Measurements from ENCODE around the gene ALPL. TPM values are rescaled to one million over a fixed set of nuclear protein-coding genes. Genes with fewer than 3 reads are reported as not detected.

ALPL gene
- total and polyA plus RNA-seq, 4 donors, result 3.3 to 93.1 (median 40.7) TPM

GRCh38 chr1:21604208-21604957 lies 95.2 kb downstream of the ALPL start:
- Histone ChIP-seq H3K27me3 (ENCODE audit: control insufficient read depth in 4 of 4, insufficient read depth in 4 of 4, low read length in 3 of 4) (no peaks in the 10 kb centered on the region), H3K9me3 (ENCODE audit: control insufficient read depth in 4 of 4, low read length in 3 of 4) (no peaks in the 10 kb centered on the region), H3K9ac (ENCODE audit: low read depth in 1 of 2, low read length in 2 of 2) (no peak overlapping the region), H3K27ac (ENCODE audit: low read depth in 1 of 2, low read length in 2 of 2) (no peak overlapping the region), H3K4me1 (ENCODE audit: control insufficient read depth in 4 of 4, insufficient read depth in 4 of 4, low read length in 3 of 4) (no peaks in the 10 kb centered on the region), H3K36me3 (ENCODE audit: control insufficient read depth in 4 of 4, insufficient read depth in 3 of 4, low read depth in 1 of 4, low read length in 3 of 4) (no peaks in the 10 kb centered on the region), H3K4me3 (ENCODE audit: low read depth in 1 of 3, low read length in 3 of 3) (no peak overlapping the region)
- 88% methylated on average over 12 of the region's 12 CpGs for WGBS
- TF ChIP-seq MAX (IDR thresholded peaks at IDR 0.05) (no peak), TAF1 (conservative IDR thresholded peaks at IDR 0.05) (no peak)
- TF ChIP-seq, protein P1, sequence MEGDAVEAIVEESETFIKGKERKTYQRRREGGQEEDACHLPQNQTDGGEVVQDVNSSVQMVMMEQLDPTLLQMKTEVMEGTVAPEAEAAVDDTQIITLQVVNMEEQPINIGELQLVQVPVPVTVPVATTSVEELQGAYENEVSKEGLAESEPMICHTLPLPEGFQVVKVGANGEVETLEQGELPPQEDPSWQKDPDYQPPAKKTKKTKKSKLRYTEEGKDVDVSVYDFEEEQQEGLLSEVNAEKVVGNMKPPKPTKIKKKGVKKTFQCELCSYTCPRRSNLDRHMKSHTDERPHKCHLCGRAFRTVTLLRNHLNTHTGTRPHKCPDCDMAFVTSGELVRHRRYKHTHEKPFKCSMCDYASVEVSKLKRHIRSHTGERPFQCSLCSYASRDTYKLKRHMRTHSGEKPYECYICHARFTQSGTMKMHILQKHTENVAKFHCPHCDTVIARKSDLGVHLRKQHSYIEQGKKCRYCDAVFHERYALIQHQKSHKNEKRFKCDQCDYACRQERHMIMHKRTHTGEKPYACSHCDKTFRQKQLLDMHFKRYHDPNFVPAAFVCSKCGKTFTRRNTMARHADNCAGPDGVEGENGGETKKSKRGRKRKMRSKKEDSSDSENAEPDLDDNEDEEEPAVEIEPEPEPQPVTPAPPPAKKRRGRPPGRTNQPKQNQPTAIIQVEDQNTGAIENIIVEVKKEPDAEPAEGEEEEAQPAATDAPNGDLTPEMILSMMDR (IDR thresholded peaks at IDR 0.05; ENCODE audit: low read depth, low read length, missing input control), result no peak
- no peak for DNase-seq (ENCODE audit: low spot score)

DNA sequence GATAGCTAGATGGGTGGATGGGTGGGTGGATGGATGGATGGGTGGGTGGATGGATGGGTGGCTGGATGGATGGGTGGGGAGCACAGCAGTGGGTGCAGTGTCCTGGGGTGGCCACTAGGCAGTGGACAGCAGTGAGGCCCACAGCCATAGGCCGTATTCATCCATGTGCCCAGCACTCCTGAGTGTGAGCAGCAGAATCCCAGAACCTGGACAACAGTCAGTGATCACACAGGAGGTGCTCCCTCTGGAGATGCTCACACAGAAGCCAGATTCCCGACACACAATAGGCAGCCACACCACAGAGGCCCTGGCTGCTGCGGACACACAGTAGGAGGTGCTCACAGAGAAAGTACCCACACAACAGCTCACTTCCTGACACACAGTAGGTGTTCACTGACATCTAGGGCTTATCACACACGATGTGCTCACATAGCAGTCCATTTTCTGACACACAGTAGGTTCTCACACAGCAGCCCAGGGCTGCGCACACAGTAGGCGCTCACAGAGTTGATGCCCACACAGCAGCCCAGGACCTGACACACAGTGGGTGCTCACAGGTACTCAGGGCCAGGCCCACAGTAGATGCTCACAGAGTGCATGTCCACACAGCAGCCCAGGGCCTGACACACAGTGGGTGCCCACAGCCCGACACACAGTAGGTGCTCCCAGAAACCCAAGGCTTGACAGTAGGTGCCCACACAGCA lies 95.9 kb downstream of the ALPL start:
- Histone ChIP-seq H3K27ac (ENCODE audit: low read depth in 1 of 2, low read length in 2 of 2) (no peak overlapping the region), H3K4me3 (ENCODE audit: low read depth in 1 of 3, low read length in 3 of 3) (no peak overlapping the region), H3K4me1 (ENCODE audit: control insufficient read depth in 4 of 4, insufficient read depth in 4 of 4, low read length in 3 of 4) (no peaks in the 10 kb centered on the region), H3K9me3 (ENCODE audit: control insufficient read depth in 4 of 4, low read length in 3 of 4) (no peaks in the 10 kb centered on the region), H3K27me3 (ENCODE audit: control insufficient read depth in 4 of 4, insufficient read depth in 4 of 4, low read length in 3 of 4) (no peaks in the 10 kb centered on the region), H3K9ac (ENCODE audit: low read depth in 1 of 2, low read length in 2 of 2) (no peak overlapping the region), H3K36me3 (ENCODE audit: control insufficient read depth in 4 of 4, insufficient read depth in 3 of 4, low read depth in 1 of 4, low read length in 3 of 4) (no peaks in the 10 kb centered on the region)
- WGBS, result 92% methylated on average over 7 of the region's 7 CpGs
- no peak for DNase-seq (ENCODE audit: low spot score)
- TF ChIP-seq JUND (IDR thresholded peaks at IDR 0.05) (no peak), RAD21 (IDR thresholded peaks at IDR 0.05) (no peak)
- TF ChIP-seq, protein P1 (IDR thresholded peaks at IDR 0.05; ENCODE audit: low read depth, low read length, missing input control), result no peak

- H3K27me3 ChIP-seq (ENCODE audit: control insufficient read depth in 4 of 4, insufficient read depth in 4 of 4, low read length in 3 of 4), result no peaks in the 10 kb centered on the region
- DNase-seq (ENCODE audit: low spot score), result no peak
- H3K9me3 ChIP-seq (ENCODE audit: control insufficient read depth in 4 of 4, low read length in 3 of 4), result no peaks in the 10 kb centered on the region
- H3K4me3 ChIP-seq (ENCODE audit: low read depth in 1 of 3, low read length in 3 of 3), result no peak overlapping the region
- H3K9ac ChIP-seq (ENCODE audit: low read depth in 1 of 2, low read length in 2 of 2), result no peak overlapping the region
- H3K36me3 ChIP-seq (ENCODE audit: control insufficient read depth in 4 of 4, insufficient read depth in 3 of 4, low read depth in 1 of 4, low read length in 3 of 4), result no peaks in the 10 kb centered on the region
- 91% methylated on average over 15 of the region's 15 CpGs for WGBS
- no peak overlapping the region for H3K27ac ChIP-seq (ENCODE audit: low read depth in 1 of 2, low read length in 2 of 2)
- no peaks in the 10 kb centered on the region for H3K4me1 ChIP-seq (ENCODE audit: control insufficient read depth in 4 of 4, insufficient read depth in 4 of 4, low read length in 3 of 4)
- TF ChIP-seq NR2F2 (IDR thresholded peaks at IDR 0.05) (no peak), SP1 (IDR thresholded peaks at IDR 0.05) (no peak), YY1 (IDR thresholded peaks at IDR 0.05) (no peak), MAX (IDR thresholded peaks at IDR 0.05) (no peak), HNF4A (conservative IDR thresholded peaks at IDR 0.05) (no peak), FOXA2 (IDR thresholded peaks at IDR 0.05) (no peak), JUND (IDR thresholded peaks at IDR 0.05) (no peak), TAF1 (conservative IDR thresholded peaks at IDR 0.05) (no peak), REST (IDR thresholded peaks at IDR 0.05) (no peak), EGR1 (IDR thresholded peaks at IDR 0.05; ENCODE audit: low read depth in 2 of 2) (no peak)
- TF ChIP-seq, protein P2, sequence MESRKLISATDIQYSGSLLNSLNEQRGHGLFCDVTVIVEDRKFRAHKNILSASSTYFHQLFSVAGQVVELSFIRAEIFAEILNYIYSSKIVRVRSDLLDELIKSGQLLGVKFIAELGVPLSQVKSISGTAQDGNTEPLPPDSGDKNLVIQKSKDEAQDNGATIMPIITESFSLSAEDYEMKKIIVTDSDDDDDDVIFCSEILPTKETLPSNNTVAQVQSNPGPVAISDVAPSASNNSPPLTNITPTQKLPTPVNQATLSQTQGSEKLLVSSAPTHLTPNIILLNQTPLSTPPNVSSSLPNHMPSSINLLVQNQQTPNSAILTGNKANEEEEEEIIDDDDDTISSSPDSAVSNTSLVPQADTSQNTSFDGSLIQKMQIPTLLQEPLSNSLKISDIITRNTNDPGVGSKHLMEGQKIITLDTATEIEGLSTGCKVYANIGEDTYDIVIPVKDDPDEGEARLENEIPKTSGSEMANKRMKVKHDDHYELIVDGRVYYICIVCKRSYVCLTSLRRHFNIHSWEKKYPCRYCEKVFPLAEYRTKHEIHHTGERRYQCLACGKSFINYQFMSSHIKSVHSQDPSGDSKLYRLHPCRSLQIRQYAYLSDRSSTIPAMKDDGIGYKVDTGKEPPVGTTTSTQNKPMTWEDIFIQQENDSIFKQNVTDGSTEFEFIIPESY (IDR thresholded peaks at IDR 0.05), result no peak
Observed at GRCh38 chr1:21605964-21606705, 96.9 kb downstream of the ALPL start.

Data from liver (tissue), 9 donors.